HepG2 (cell line): ENCODE measurements around the gene RTN3. TPM values are rescaled to one million over a fixed set of nuclear protein-coding genes. Genes with fewer than 3 reads are reported as not detected.

Experiments used
- ADNP ChIP-seq: sonication (generic); formaldehyde crosslinking; IDR thresholded peaks from 2 replicates; pipeline ENCODE4 v1.4.0; 2020; ENCODE audit warnings: missing genetic modification reagents
- E2F5 ChIP-seq: sonication (generic); formaldehyde crosslinking; conservative IDR thresholded peaks from 2 replicates; pipeline ENCODE4 v1.4.0; 2020; ENCODE audit warnings: missing genetic modification reagents
- ERF ChIP-seq: IDR thresholded peaks from 2 replicates; pipeline ENCODE4 v1.6.1; 2018; ENCODE audit warnings: missing biosample characterization, missing genetic modification reagents
- HHEX ChIP-seq: IDR thresholded peaks from 2 replicates; pipeline ENCODE4 v1.6.1; 2016; ENCODE audit warnings: control low read depth
- KIAA2018 ChIP-seq: sonication (generic); formaldehyde crosslinking; IDR thresholded peaks from 2 replicates; pipeline ENCODE4 v1.5.0; 2020; ENCODE audit warnings: mild to moderate bottlenecking, missing genetic modification reagents, borderline replicate concordance
- MAFK ChIP-seq, 2 experiments: IDR thresholded peaks in 1 of 2; conservative IDR thresholded peaks in 1 of 2; 2 replicates each; pipeline ENCODE4 v1.6.1; 2011; ENCODE audit warnings: improper control_type of control experiment in 2 of 2, low read length in 2 of 2
- MEIS1 ChIP-seq: sonication (generic); formaldehyde crosslinking; IDR thresholded peaks from 2 replicates; pipeline ENCODE4 v1.9.0; 2021; ENCODE audit warnings: mild to moderate bottlenecking, missing genetic modification reagents, moderate library complexity, borderline replicate concordance
- MTF2 ChIP-seq: sonication (generic); formaldehyde crosslinking; IDR thresholded peaks from 2 replicates; pipeline ENCODE4 v1.5.0; 2020; ENCODE audit warnings: missing genetic modification reagents, borderline replicate concordance
- RFX1 ChIP-seq: fragments of 450-650 bp; IDR thresholded peaks from 2 replicates; pipeline ENCODE4 v1.6.1; 2017
- SKI ChIP-seq: fragments of 450-650 bp; IDR thresholded peaks from one replicate; pipeline ENCODE4 v1.6.1; 2018; ENCODE audit warnings: mild to moderate bottlenecking; ENCODE audit not compliant: partially characterized antibody
- SMARCC2 ChIP-seq: fragments of 450-650 bp; IDR thresholded peaks from 2 replicates; pipeline ENCODE4 v1.6.1; 2017; ENCODE audit warnings: antibody characterized with exemption, mild to moderate bottlenecking
- THAP8 ChIP-seq: sonication (generic); formaldehyde crosslinking; IDR thresholded peaks from 2 replicates; pipeline ENCODE4 v1.5.1; 2020; ENCODE audit warnings: missing genetic modification reagents, mild to moderate bottlenecking, borderline replicate concordance
- ZBTB37 ChIP-seq: sonication (generic); formaldehyde crosslinking; IDR thresholded peaks from 2 replicates; pipeline ENCODE4 v1.4.0; 2020; ENCODE audit warnings: mild to moderate bottlenecking, missing genetic modification reagents
- ZBTB38 ChIP-seq: sonication (generic); formaldehyde crosslinking; IDR thresholded peaks from 2 replicates; pipeline ENCODE4 v1.5.1; 2020; ENCODE audit warnings: mild to moderate bottlenecking, missing genetic modification reagents
- ZNF121 ChIP-seq: sonication (generic); formaldehyde crosslinking; IDR thresholded peaks from 2 replicates; pipeline ENCODE4 v1.5.0; 2020; ENCODE audit warnings: mild to moderate bottlenecking, missing genetic modification reagents
- ZNF652 ChIP-seq: IDR thresholded peaks from 2 replicates; pipeline ENCODE4 v1.6.1; 2016; ENCODE audit warnings: low read depth, borderline replicate concordance
- ZNF713 ChIP-seq: sonication (generic); formaldehyde crosslinking; IDR thresholded peaks from 2 replicates; pipeline ENCODE4 v1.4.0; 2020; ENCODE audit warnings: mild to moderate bottlenecking, missing genetic modification reagents
- ZNF766 ChIP-seq: sonication (generic); formaldehyde crosslinking; IDR thresholded peaks from 2 replicates; pipeline ENCODE4 v1.5.0; 2020; ENCODE audit warnings: missing genetic modification reagents, borderline replicate concordance
- polyA plus RNA-seq, 8 experiments: library from polyadenylated mRNA; depleted of rRNA in 3 of 8; stranded (reverse) in 7 of 8; unstranded in 1 of 8; fragments of >200 nt; fragmentation: Illumina TruSeq in 4 of 8; extraction: Trizol in 4 of 8; gene quantifications; 2 replicates each; pipeline versions ENCODE4 v1.2.1 to v1.2.3, GENCODE V29; 2011 to 2016; ENCODE audit warnings: low read depth in 4 of 8, missing spikeins in 1 of 8, mixed read lengths in 1 of 8; ENCODE audit not compliant: insufficient read depth in 1 of 8
- total RNA-seq, 5 experiments: library from RNA; depleted of rRNA; stranded (reverse); fragments of >200 nt; fragmentation: Illumina TruSeq; extraction: Trizol; gene quantifications; 2 replicates each; pipeline ENCODE4 v1.2.3, GENCODE V29; 2016; ENCODE audit warnings: low read depth in 1 of 5

RTN3 gene
- total and polyA plus RNA-seq, 2 of the 13 experiments (the other 11 are each of a cell fraction or from before 2014, with no cell fraction given): 32.2 to 41.1 TPM

GRCh38 chr11:63681321-63682065 is at the start of gene RTN3 (continued):
- TF ChIP-seq ZNF121 (CRISPR knock-in tag) (no peak), SKI (no peak), ADNP (CRISPR knock-in tag) (no peak), ZNF766 (CRISPR knock-in tag) (no peak), MTF2 (CRISPR knock-in tag) (no peak), SMARCC2 (no peak), THAP8 (CRISPR knock-in tag) (0 out of 2 replicates have a peak, but pooled peaks have one; percentile 56), ZBTB38 (CRISPR knock-in tag) (no peak), ZBTB37 (CRISPR knock-in tag) (no peak), ZNF713 (peak; percentile 50; the same call in 1 of the 2 replicates), KIAA2018 (CRISPR knock-in tag) (no peak), ZNF652 (CRISPR knock-in tag) (no peak), MAFK (conservative IDR thresholded peaks at IDR 0.05 in 1 of 2, IDR thresholded peaks at IDR 0.05 in 1 of 2; ENCODE audit: low read length in 2 of 2) (no peak), MEIS1 (peak; percentile 56; the same call in 1 of the 2 replicates), ERF (CRISPR knock-in tag) (peak; percentile 47; the same call in 1 of the 2 replicates), HHEX (no peak), E2F5 (no peak), RFX1 (no peak)
